K562 (cell line): ENCODE results near the gene TPO. TPM values are rescaled to one million over a fixed set of nuclear protein-coding genes. Genes with fewer than 3 reads are reported as not detected.

Experiments used
- ATAC-seq: fragments of 200-7000 bp; cut with Tn5 transposase; 3 replicates; pipeline ENCODE4 v1.9.1; 2020; ENCODE audit warnings: moderate library complexity
- BruUV-seq: library from RNA; stranded (reverse); fragments of 400-500 nt; replicated peaks from 2 replicates; lab custom pipeline; 2021; lab: Mats Ljungman, UMichigan
- CTCF ChIA-PET: fragments of 300-600 bp; formaldehyde crosslinking; extraction: SDS; loops from one replicate; lab custom pipeline; 2021; ENCODE audit warnings: low intra/inter-chr PET ratio; lab: Yijun Ruan, JAX
- POLR2A ChIA-PET: fragments of 300-600, 350-650 bp; sonication (Branson Sonifier 250); formaldehyde crosslinking; extraction: SDS; loops from one replicate; lab custom pipeline; 2021; ENCODE audit warnings: antibody characterized with exemption, inconsistent platforms; lab: Yijun Ruan, JAX
- DNase-seq, 4 experiments: peaks; one replicate each; pipeline versions ENCODE4 v3.0.0 to v3.0.0-alpha.2; 2011 to 2018; ENCODE audit warnings: low spot score in 3 of 4, mixed read lengths in 3 of 4; ENCODE audit errors: extremely low read depth in 1 of 4
- FAIRE-seq: peaks from 2 replicates; lab custom pipeline; 2011; peaks lifted over from hg19 to GRCh38; lab: Jason Lieb, UNC
- H2AFZ ChIP-seq: 2 replicates; pipeline ENCODE4 v1.6.0; 2011; ENCODE audit warnings: low read depth, low read length, control low read depth, inconsistent platforms
- H3K27ac ChIP-seq: fragments of 200-600 bp; 3 replicates; pipeline ENCODE4 v1.8.0; 2011; ENCODE audit warnings: low read depth, mild to moderate bottlenecking, control low read depth, inconsistent platforms, low read length, moderate library complexity, mixed read lengths; ENCODE audit errors: extremely low read depth
- H3K27me3 ChIP-seq, 2 experiments: fragments of 300-600 bp in 1 of 2; 2 replicates in 1 of 2; 3 replicates in 1 of 2; pipeline versions ENCODE4 v1.6.0 to v1.8.0; 2011; ENCODE audit warnings: inconsistent platforms in 2 of 2, low read length in 2 of 2, mild to moderate bottlenecking in 1 of 2, mixed read lengths in 1 of 2, moderate library complexity in 1 of 2; ENCODE audit not compliant: control insufficient read depth in 2 of 2, insufficient read depth in 2 of 2
- H3K36me3 ChIP-seq: fragments of 300-600 bp; 3 replicates; pipeline ENCODE4 v1.8.0; 2011; ENCODE audit warnings: mild to moderate bottlenecking, low read length, inconsistent platforms; ENCODE audit not compliant: control insufficient read depth, insufficient read depth
- H3K4me1 ChIP-seq, 2 experiments: fragments of 200-600 bp in 1 of 2; replicated peaks in 1 of 2; 2 replicates in 1 of 2; 3 replicates in 1 of 2; pipeline versions ENCODE4 v1.5.1 to v1.8.0; 2011; ENCODE audit warnings: inconsistent platforms in 2 of 2, low read length in 2 of 2, mild to moderate bottlenecking in 1 of 2, mixed read lengths in 1 of 2, moderate library complexity in 1 of 2; ENCODE audit not compliant: control insufficient read depth in 2 of 2, insufficient read depth in 2 of 2
- H3K4me2 ChIP-seq: 2 replicates; pipeline ENCODE4 v1.6.1; 2011; ENCODE audit warnings: low read length, control low read depth, inconsistent platforms, mixed read lengths; ENCODE audit not compliant: insufficient read depth
- H3K4me3 ChIP-seq: fragments of 200-600 bp; sonication (generic), shearing (Covaris generic); 2 replicates; pipeline ENCODE4 v1.5.1; 2016; ENCODE audit warnings: control low read depth, inconsistent platforms
- H3K79me2 ChIP-seq: fragments of 200-600 bp; 3 replicates; pipeline ENCODE4 v1.8.0; 2011; ENCODE audit warnings: low read length, inconsistent platforms; ENCODE audit not compliant: control insufficient read depth, insufficient read depth
- H3K9ac ChIP-seq, 2 experiments: 2 replicates each; pipeline versions ENCODE4 v1.6.0 to v1.6.1; 2011; ENCODE audit warnings: low read depth in 2 of 2, low read length in 2 of 2, control low read depth in 1 of 2, inconsistent platforms in 1 of 2, mild to moderate bottlenecking in 1 of 2, mixed read lengths in 1 of 2; ENCODE audit not compliant: insufficient read depth in 1 of 2
- H3K9me1 ChIP-seq: one replicate; pipeline ENCODE4 v1.6.0; 2011; ENCODE audit warnings: inconsistent platforms, mild to moderate bottlenecking, low read length, moderate library complexity; ENCODE audit not compliant: control insufficient read depth, insufficient read depth
- H3K9me3 ChIP-seq: replicated peaks from 2 replicates; pipeline ENCODE4 v1.5.1; 2011; ENCODE audit warnings: low read depth, low read length, inconsistent platforms; ENCODE audit not compliant: control insufficient read depth, insufficient read depth
- H4K20me1 ChIP-seq: replicated peaks from 2 replicates; pipeline ENCODE4 v1.6.1; 2011; ENCODE audit warnings: low read length, inconsistent platforms, mixed read lengths; ENCODE audit not compliant: control insufficient read depth, insufficient read depth
- GABPB2 ChIP-seq: fragments of 250-450 bp; sonication (Bioruptor Pico); conservative IDR thresholded peaks from 2 replicates; pipeline ENCODE4 v1.5.1; 2021; ENCODE audit warnings: mild to moderate bottlenecking
- MLLT1 ChIP-seq, 2 experiments: fragments of 450-650 bp; IDR thresholded peaks; 2 replicates each; pipeline ENCODE4 v1.6.1; 2016
- NCOA1 ChIP-seq: fragments of 450-650 bp; IDR thresholded peaks from 2 replicates; pipeline ENCODE4 v1.6.1; 2016; ENCODE audit warnings: low read depth
- PCBP2 ChIP-seq: fragments of 200-400 bp; formaldehyde crosslinking; IDR thresholded peaks from 2 replicates; pipeline ENCODE4 v1.6.1; 2018; ENCODE audit warnings: low read length, low read depth, mild to moderate bottlenecking, moderate library complexity; ENCODE audit not compliant: poor library complexity, severe bottlenecking
- SIX5 ChIP-seq, 2 experiments: IDR thresholded peaks; 2 replicates each; pipeline ENCODE4 v1.6.1; 2011; ENCODE audit warnings: low read length in 2 of 2, borderline replicate concordance in 1 of 2, low read depth in 1 of 2, mild to moderate bottlenecking in 1 of 2, moderate library complexity in 1 of 2; ENCODE audit not compliant: insufficient read depth in 1 of 2
- ZKSCAN1 ChIP-seq: fragments of 150-350 bp; IDR thresholded peaks from 2 replicates; pipeline ENCODE4 v1.6.1; 2016; ENCODE audit warnings: low read depth, low read length
- ZNF133 ChIP-seq: fragments of 250-450 bp; sonication (Bioruptor Pico); IDR thresholded peaks from 2 replicates; pipeline ENCODE4 v1.4.0; 2020; ENCODE audit warnings: mild to moderate bottlenecking
- WGBS: fragments of 100-300 bp; shearing (Covaris generic); methylation state at CpG from one replicate; pipeline ENCODE4 v1.1.6; 2016; ENCODE audit warnings: low coverage, mixed read lengths; ENCODE audit not compliant: insufficient coverage; ENCODE audit errors: missing lambda C conversion rate; 5-methylcytosine and 5-hydroxymethylcytosine counted together
- in situ Hi-C: fragments of 300-500 bp; cut with MboI; formaldehyde crosslinking; loops from 4 replicates; pipeline ENCODE4 v1.15.0; 2018; ENCODE audit warnings: inconsistent platforms, mixed read lengths
- intact Hi-C: fragments of 100-400 bp; cut with micrococcal nuclease; formaldehyde crosslinking; loops from 2 replicates; pipeline ENCODE4 v1.14.2; 2022
- polyA plus RNA-seq, 8 experiments: library from polyadenylated mRNA; depleted of rRNA in 4 of 8; stranded (reverse) in 5 of 8; unstranded in 3 of 8; fragments of >200 nt; fragmentation: Nextera tagmentation in 2 of 8; fragmentation: Illumina TruSeq in 1 of 8; extraction: Ambion mirVana in 2 of 8; extraction: Trizol in 1 of 8; gene quantifications; 2 replicates each; pipeline versions ENCODE4 v1.2.1 to v1.2.3, GENCODE V29; 2011 to 2014; ENCODE audit warnings: inconsistent platforms in 1 of 8, missing spikeins in 1 of 8
- total RNA-seq, 7 experiments: library from RNA; depleted of rRNA in 6 of 7; stranded (reverse); fragments of >200 nt in 6 of 7; fragmentation: Illumina TruSeq in 2 of 7; extraction: Trizol in 2 of 7; gene quantifications; 2 replicates each; pipeline versions ENCODE4 v1.2.1 to v1.2.3, GENCODE V29; 2011 to 2021; ENCODE audit warnings: low replicate concordance in 1 of 7

TPO gene
- total and polyA plus RNA-seq, 9 of the 15 experiments (the other 6 are each of a cell fraction or from before 2014, with no cell fraction given) = not detected

- no peaks in the 10 kb centered on the region for H3K36me3 ChIP-seq
- no peaks in the 10 kb centered on the region for H3K9me3 ChIP-seq
- WGBS = 5% methylated on average over 3 of the region's 6 CpGs
- H3K79me2 ChIP-seq = no peaks in the 10 kb centered on the region
- H2AFZ ChIP-seq = no peak overlapping the region
- H3K4me1 ChIP-seq = no peaks in the 10 kb centered on the region
- ATAC-seq (no peak), FAIRE-seq (no peak), DNase-seq (no peak)
- H3K9ac ChIP-seq = no peak overlapping the region
- intact Hi-C loops (no loop called here), in situ Hi-C loops (loop anchor here (25.0 kb wide), 1 partner anchor 816 kb away; no protein-coding TSS in a partner anchor)
- no peaks in the 10 kb centered on the region for H4K20me1 ChIP-seq
- POLR2A ChIA-PET = no interaction called here
- CTCF ChIA-PET = no interaction called here
- no TSS peak for BruUV-seq
- no peak overlapping the region for H3K27ac ChIP-seq
- H3K9me1 ChIP-seq = no peaks in the 10 kb centered on the region
- no peak overlapping the region for H3K4me2 ChIP-seq
- TF ChIP-seq PCBP2 = no peak
- peak; percentile 66; the same call in 1 of the 2 replicates for TF ChIP-seq ZKSCAN1
- no peak for TF ChIP-seq GABPB2 (CRISPR knock-in tag)
- TF ChIP-seq NCOA1 = no peak
- TF ChIP-seq SIX5 (IDR thresholded peaks at IDR 0.05; ENCODE audit: borderline replicate concordance in 1 of 2, insufficient read depth in 1 of 2, low read depth in 1 of 2, low read length in 2 of 2) = no peak
- TF ChIP-seq ZNF133 (CRISPR knock-in tag) = no peak
- TF ChIP-seq MLLT1 (IDR thresholded peaks at IDR 0.05) = no peak
- no peak overlapping the region for H3K4me3 ChIP-seq
- H3K27me3 ChIP-seq = no peaks in the 10 kb centered on the region
These were observed 115.2 kb downstream of the TPO start for GRCh38 chr2:1528273-1529064.
